GM21723 (cell line): ENCODE measurements around the gene HSD17B12.
"Not testable (repeated sequence)": the region's sequence is repeated elsewhere in the genome, so short reads cannot be mapped to it uniquely, and the experiment has no call there.

Experiments
- ATAC-seq: cut with Tn5 transposase; IDR thresholded peaks from one replicate; pipeline ENCODE4 v1.9.1; 2021; ENCODE audit warnings: mild to moderate bottlenecking, moderate library complexity; ENCODE audit not compliant: unreplicated experiment

HSD17B12 gene

DNA sequence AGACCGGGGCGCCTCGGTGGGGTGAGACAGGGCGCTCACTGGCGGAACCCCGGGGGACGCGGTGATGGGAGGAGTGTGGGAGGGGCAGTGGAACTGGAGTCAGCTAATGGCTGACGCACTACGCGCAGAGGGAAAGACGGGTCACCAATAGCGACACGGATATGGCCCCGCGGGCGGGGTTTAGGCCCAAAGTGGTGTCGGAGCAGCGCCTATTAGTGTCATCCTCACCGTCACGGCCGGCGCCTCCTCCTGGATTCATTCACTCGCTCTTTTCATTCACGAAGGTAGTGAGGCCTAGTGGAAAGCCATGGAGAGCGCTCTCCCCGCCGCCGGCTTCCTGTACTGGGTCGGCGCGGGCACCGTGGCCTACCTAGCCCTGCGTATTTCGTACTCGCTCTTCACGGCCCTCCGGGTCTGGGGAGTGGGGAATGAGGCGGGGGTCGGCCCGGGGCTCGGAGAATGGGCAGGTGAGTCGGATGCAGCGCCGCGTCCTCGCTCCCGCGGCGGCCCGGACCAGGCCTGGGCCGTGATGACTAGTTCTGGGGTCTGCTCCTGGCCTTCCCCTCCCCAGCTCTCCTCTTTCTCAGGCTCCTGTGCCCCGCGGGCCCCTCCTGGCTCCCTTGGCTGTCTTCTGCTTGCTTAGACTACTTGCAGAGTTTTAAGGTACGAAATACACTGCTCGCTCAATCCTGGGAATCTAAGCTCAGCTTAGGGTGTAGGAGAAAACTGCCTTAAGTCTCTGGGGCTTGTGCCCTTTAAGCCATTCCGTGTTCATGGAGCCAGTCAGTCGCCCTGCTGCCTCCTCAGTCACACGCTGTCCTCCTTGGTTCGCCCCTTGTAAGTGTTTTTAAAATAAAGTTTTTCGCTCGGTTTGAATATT is at the start of gene HSD17B12:
HSD17B12 (plus strand) TSS at position 218 of the 880 bp plus-strand sequence; CDS start at position 308, 90 bp downstream.
- peak; percentile 94 for ATAC-seq

DNA sequence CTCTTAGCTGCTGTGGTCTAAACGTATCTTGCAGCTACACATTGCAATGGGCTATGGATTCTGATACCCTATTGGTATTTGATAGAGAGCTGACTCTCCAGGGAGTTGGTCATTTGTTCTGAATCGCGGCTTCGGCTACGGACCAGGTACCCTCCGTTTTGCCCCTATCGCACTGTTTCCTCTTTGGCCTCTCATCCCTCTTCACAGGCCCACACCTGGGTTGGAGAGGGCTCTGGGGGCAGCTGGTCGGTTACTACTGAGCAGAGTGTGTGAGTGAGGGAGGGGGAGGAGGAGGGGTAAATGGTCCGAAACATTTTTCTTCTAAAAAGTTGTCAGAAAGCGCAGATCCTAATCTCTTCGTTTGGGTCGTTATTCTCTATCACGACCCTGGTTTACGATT is 48.8 kb upstream of the HSD17B12 start:
- ATAC-seq: no peak

DNA sequence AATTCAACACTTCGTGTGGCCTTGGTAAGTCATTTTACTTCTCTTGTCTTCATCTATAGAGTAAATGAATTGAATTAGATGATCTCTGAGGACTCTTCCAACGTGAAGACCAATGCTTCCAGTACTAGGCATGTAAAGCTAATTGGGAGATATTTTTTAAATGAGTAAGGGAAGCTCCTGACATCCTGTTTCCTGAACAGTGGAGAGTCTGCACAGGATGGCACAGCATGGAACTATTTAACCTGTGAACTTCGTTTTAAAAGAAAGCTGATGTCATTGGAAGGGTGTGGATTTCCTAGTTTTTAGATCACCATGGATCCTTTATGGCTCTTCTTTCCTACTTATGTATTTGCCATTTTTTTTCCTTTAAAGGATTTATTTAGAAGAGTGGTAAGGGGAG is 48.4 kb upstream of the HSD17B12 start:
- ATAC-seq: no peak

DNA sequence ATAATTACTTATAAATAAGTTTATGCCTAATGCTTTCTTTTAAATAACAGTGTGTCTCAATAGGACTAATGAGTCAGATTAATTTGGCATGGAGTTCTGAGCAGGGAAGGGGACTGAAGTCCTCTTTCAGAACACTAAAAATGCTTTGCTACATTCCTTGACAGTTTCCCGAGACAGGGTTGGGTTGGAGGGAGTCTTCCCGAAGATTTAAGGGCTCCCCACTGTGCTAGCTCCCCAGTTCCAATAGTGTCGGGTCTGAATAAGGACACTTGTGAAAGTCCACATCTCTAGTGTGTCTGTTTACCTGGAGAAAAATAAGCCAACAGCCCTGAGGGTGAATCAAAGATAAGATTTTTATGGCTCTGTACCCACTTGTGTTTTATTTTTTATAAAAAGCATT is 41.8 kb upstream of the HSD17B12 start:
- no peak for ATAC-seq

DNA sequence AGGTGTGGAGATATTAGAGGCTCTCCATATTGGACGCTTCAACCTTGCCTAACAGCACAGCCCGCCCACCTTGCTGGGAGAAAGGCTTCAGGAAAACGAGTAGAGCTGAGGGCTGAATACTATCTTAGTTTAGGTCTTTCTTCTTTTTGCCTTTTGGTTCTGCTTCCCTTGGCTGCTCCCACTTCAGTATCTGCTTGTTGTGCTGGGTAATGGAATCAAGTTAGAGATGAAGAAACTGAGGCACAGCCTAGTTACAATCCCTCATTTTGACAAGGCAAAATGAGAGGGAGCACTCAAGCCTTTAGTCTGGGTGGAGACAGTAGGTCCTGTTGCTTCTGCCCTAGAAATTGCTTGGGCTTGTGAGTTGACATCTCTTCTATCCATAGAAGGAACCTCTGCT is 41.3 kb upstream of the HSD17B12 start:
- ATAC-seq: no peak

DNA sequence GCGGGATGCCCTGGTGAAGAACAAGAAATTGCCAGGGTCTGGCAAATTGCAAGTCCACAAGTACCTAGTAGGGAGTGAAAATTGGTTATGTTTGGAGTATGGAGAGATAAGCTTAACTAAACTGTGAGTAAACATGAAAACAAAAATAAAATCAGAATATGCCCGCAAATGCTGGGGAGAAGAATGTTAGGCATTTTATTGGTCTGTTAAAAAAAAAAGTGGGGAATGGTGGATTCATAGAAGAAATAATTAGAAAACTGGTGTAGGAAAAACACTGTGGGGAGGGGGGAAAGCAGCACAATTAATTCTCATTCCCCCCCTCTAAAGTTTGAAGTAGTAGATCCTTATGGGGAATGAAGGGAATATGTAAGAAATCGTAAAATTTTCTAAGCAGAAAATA is 40.6 kb upstream of the HSD17B12 start:
- no peak for ATAC-seq

DNA sequence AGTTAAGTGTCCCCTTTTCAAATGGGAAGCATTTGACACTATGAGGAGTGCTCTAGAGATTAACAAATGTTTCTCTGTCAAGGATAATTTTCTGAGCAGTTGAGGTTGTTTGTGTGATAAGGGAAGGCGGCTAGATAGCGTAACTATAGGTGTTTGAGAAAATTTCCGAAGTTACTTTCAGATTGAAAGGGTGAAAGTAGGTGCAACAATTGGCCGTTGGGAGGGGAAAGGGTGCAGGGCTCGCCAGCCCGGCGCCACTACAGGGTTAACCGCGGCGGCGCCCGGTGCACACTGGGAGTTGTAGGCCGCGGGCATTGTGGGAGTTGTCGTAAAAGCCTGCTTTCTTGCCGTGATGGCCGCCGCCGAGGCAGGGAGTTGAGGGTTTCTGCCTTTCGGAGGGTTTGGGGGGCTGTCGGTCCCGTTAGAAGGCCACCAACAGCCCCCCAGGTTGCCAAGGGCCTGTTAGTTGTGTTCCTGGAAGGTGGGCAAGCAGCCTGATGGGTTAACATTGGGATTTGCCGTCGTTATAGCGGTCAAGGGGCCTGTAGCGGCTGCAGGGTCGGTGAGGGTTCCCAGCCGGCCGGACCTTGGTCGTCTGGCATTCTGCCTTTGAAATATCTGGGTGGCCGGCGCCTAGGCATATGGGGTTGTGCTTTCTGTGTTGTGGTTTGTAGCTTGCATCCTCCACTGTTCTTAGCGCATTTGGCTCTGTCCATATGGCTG is 36.5 kb upstream of the HSD17B12 start:
- peak; percentile 99 for ATAC-seq

DNA sequence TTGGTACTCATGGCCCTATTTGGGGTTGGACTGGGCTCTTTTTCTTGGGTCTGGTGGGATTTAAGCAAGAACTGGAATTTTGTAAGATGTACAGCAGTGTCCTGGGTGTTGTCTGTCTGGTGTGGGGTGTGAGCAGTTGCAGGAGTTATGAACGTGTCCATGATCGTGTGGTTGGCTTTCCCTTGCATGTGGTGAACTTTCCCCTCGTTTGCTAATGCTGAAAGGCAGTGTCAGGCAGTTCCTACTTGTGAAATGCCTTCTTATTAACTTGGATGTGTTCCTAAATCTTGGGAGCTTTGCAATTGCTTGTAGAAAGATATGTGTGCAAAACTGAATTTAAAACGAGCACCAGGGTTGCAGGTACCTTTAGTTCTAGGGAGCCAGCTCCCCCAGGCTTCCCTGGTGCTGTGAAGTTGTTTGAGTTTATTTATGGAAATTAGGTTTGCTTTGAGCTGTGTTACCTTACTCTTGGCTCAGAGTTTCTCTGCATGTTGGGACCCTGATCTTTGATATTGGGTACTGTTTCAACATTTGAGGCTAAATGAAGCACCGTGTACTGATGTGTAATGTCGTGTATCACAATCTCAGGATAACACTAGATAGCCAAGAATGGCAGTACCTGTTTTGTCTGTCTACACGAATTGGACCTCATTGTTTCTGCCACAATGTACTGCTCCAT is 35.8 kb upstream of the HSD17B12 start:
- no peak for ATAC-seq

DNA sequence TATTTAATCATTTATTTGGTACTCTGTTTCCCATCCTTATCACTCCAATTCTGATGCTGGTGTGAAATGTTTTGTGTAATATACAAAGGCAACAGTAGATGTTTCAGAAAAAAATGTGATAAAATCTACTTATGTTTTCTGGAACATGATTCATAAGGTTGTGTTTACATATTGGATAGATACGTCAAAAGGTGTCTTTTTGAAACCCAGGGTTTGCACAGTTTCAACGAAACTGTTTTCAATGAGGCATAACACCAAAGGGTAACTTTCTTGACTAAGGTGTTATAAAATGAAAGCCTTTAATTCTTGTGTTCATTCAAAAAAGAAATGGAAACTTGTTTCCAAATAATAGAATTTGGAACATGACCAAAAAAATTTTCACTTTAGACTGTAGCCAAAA is 33.8 kb upstream of the HSD17B12 start:
- ATAC-seq: no peak

DNA sequence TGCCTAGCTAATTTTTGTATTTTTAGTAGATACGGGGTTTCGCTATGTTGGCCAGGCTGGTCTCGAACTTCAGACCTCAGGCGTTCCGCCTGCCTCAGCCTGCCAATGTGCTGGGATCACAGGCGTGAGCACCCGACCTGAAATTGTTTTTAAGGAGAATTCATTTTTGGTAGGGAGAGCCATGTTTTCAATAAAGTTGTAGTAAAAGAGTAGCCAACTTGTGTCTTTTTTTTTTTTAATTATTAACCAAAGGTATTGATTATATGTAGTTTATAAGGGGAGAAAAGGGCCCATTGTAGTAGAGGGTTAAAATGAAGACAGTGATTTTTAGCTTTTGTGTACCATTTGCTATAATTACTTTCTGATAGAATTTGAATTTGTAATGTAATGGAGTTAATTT is 31.6 kb upstream of the HSD17B12 start:
- no peak for ATAC-seq

DNA sequence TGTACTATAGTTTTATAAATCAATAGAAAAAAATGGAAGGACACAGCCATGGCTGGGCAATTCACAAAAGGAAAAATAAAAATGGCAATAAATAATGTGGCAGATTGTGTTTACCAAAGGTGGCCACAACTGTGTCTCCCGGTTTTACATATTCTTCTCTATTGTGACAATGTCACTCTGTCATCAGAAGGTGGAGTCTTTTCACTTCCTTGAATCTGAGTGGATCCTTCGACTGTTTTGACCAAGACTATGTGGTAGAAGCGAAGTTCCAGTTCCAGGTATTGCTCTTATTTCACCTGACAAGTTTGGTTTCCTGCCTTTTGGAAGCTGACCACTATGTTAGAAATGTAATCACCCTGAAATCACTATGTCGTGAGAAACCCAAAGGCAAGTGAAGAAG is 31.0 kb upstream of the HSD17B12 start:
- ATAC-seq: no peak

DNA sequence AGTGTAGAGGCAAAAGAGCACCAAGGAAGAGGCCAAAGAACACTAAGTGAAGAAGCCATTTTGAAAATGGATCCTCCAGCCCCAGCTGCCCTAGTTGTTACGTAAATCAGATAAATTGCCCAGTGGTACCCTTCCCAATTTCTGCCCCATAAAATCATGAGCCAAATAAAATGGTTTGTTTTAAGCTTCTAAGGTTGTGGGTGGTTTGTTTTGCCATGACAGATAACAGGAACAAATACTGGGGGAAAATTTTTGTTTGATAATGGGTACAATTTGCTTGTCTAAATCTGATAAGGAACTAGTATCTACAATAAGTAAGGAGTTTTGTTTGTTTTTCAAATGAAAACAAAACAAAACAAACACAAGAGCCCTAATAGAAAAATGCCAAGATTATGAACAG is 30.6 kb upstream of the HSD17B12 start:
- ATAC-seq: no peak

DNA sequence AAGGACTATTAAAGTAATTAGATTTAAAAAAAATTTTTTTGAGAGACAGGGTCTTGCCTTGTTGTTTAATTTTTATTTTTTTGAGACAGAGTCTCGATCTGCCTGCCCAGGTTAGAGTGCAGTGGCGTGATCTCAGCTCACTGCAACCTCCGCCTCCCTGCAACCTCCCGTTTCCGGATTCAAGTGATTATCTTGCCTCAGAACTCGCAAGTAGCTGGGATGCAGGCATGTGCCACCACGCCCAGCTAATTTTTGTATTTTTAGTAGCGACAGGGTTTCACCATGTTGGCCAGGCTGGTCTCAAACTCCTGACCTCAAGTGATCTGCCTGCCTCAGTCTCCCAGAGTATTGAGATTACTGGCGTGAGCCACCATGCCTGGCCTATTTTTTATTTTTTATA is 17.5 kb upstream of the HSD17B12 start:
- ATAC-seq: not testable (repeated sequence)

DNA sequence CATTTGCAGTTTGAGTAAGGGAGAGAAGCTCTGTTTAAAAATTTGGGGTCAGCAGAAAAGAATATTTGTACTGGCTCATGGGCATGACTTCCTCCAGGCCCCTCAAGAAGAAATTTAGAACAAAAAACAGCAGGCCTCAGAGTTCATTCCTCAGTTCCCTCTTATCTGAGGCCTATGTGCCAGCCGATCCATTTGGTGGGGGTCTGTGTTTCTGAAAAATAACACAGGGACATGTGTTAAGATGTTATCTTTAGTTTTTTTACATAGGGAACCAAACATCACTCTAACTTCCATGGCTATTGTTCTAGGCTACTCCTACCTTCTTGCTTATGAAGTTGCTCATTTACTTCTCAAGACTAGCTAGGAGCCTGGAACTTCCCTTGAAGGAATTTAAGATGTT is 16.2 kb upstream of the HSD17B12 start:
- no peak for ATAC-seq

DNA sequence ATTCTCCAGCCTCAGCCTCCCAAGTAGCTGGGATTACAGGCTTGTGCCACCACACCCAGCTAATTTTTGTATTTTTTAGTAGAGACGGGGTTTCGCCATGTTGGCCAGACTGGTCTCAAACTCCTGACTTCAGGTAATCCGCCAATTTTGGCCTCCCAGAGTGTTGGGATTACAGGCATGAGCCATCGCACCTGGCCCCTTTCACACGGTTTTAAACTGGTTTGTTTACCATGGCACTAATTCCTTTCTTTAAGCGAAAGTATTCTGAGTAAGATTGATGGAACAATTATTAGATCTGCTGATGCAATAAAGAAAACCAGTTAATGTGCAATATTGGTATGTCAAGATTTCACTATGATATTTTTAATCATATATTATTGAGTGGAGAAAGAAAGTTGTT is 9.3 kb upstream of the HSD17B12 start:
- ATAC-seq: not testable (repeated sequence)

DNA sequence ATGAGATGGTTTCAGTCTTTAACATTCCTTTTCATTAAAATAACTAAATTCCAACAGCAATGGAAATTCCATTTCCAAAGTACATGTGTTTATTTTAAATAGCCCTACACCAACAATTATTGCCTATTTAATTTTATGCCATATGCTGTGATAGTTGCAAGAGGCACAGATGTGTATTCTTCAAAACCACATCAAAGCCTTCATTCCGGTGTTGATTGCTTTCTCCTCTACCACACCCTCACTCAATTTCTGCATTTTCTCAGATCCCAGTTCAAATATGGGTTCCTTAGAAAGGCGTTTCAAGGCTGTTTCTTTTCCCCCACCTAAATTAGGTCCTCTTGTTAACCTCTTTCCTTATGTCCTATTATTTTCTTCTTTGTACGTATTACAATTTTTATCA is 6.0 kb upstream of the HSD17B12 start:
- ATAC-seq: no peak

DNA sequence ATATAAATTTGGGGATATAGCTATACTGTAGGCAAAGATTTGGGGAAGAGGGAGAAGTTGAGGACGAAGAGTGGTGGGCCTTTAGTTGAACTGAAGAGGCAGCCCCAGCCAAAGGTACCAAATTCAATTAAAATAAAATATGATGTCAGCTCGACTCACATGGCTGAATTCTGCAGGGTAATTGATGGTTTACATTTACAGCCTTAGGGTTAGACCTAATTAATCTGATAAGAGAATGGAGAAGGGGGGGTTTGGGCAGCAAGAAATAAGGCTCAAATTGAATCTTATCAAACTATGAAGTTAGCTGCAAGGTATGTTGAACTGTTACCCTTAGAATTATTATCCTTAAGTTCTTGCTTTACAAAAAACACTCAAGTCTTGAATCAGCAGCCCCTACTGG is 3.6 kb upstream of the HSD17B12 start:
- ATAC-seq: no peak

DNA sequence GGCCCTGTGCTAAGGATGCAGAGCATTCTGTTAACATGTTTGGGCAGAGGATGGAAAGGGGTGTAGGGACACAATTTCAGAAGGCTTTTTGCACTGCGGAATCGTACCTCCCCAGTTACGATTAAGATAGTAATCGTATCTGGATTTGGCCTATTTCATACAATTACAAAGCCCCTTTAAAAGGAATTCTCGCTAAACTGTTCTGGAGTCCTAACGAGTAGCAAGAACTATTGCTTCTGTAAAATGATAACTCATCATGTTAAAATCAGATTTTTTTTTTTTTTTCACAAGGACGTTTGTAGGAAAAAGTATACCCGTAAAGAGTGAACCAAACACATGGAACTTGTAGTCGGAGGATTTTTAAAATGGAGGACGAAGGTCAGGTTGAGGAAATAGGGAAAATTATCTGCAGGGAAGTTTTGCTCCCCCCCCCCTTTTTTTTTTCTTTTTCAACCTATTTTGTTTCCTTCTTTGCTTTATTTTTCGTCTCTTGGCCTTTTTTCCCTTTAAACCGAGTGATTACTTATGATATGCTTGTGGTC is 934 bp downstream of the HSD17B12 start:
- ATAC-seq: no peak

DNA sequence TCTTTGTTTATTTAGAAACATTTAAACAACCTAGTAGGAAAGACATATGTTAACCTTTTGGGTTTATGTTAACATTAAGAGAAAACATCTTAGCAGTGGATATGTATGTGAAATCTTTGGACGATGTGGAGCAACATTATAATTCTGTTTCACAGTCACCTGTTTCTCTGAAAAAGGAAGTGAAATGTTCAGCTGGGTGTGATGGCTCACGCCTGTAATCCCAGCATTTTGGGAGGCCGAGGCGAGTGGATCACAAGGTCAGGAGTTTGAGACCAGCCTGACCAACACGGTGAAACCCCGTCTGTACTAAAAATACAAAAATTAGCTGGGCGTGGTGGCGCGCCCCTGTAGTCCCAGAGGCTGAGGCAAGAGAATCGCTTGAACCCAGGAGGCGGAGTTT is 1.5 kb downstream of the HSD17B12 start:
- not testable (repeated sequence) for ATAC-seq

DNA sequence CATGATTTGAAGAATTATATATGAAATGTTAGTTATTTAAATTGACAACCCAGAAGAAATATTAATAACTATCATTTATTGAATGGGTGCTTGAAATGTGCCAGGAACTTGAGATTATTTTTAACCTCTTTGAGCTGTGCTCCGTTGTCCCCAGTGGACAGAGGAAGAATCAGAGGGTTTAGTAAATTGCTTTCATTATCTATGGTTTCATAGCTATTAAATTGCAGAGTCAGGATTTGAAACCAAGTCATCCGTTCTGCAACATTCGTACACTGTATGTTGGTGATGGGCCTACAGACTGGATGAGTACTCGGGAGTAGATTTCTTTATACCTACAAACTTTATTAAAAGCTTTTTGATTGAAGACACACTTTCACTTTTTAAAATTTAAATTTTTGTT is 4.9 kb downstream of the HSD17B12 start:
- ATAC-seq: no peak

DNA sequence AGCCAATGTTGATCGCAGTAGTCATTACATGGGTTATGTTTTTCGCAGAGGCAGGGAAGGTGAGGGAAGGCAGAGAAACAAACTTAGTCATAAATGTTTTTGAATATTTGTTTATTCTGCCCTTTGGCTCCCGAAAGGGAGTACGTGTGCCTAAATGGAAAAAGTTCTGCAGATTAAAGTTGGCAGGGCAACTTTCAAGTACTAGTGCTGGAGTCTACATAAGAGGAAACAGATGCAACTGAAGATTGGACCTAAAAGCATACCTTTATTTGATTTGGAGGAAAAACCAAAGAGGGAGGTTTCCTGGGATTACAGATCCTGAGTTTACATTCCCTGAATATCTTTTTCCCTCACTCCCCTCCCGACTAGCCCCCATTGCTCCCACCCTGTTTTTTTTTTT is 5.7 kb downstream of the HSD17B12 start:
- no peak for ATAC-seq
